ENCODE data around the gene RALGAPA1.
"Not testable (repeated sequence)": the region's sequence is repeated elsewhere in the genome, so short reads cannot be mapped to it uniquely, and the experiment has no call there.

Gene RALGAPA1

DNA sequence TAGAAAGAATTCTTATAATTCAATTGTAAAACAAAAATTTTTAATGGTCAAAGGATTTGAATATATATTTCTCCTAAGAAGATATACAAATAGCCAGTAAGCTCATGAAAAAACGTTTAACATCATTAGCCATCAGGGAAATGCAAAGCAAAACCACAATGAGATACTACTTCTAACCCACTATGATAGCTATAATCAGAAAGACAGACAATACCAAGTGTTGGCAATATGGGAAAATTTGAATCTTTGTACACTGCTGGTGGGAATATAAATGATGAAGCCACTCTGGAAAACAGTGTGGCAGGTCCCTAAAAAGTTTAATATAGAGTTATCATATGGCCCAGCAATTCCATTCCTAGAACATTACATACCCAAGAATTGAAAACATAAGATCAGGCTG, 25.4 kb downstream of the RALGAPA1 start:
- Histone ChIP-seq H3K27me3 (ENCODE audit: insufficient read depth, poor library complexity, severe bottlenecking) (no peaks in the 10 kb centered on the region), H3K4me3 (replicated peaks; ENCODE audit: insufficient read depth, low read length) (no peak overlapping the region), H3K27ac (replicated peaks) (no peak overlapping the region)
- no peak for TF ChIP-seq POLR2AphosphoS5 (IDR thresholded peaks at IDR 0.05; ENCODE audit: low read depth)
- TF ChIP-seq, protein P1, sequence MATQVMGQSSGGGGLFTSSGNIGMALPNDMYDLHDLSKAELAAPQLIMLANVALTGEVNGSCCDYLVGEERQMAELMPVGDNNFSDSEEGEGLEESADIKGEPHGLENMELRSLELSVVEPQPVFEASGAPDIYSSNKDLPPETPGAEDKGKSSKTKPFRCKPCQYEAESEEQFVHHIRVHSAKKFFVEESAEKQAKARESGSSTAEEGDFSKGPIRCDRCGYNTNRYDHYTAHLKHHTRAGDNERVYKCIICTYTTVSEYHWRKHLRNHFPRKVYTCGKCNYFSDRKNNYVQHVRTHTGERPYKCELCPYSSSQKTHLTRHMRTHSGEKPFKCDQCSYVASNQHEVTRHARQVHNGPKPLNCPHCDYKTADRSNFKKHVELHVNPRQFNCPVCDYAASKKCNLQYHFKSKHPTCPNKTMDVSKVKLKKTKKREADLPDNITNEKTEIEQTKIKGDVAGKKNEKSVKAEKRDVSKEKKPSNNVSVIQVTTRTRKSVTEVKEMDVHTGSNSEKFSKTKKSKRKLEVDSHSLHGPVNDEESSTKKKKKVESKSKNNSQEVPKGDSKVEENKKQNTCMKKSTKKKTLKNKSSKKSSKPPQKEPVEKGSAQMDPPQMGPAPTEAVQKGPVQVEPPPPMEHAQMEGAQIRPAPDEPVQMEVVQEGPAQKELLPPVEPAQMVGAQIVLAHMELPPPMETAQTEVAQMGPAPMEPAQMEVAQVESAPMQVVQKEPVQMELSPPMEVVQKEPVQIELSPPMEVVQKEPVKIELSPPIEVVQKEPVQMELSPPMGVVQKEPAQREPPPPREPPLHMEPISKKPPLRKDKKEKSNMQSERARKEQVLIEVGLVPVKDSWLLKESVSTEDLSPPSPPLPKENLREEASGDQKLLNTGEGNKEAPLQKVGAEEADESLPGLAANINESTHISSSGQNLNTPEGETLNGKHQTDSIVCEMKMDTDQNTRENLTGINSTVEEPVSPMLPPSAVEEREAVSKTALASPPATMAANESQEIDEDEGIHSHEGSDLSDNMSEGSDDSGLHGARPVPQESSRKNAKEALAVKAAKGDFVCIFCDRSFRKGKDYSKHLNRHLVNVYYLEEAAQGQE (IDR thresholded peaks at IDR 0.05; ENCODE audit: insufficient replicate concordance, low read depth) = no peak
- TF ChIP-seq, protein P2, sequence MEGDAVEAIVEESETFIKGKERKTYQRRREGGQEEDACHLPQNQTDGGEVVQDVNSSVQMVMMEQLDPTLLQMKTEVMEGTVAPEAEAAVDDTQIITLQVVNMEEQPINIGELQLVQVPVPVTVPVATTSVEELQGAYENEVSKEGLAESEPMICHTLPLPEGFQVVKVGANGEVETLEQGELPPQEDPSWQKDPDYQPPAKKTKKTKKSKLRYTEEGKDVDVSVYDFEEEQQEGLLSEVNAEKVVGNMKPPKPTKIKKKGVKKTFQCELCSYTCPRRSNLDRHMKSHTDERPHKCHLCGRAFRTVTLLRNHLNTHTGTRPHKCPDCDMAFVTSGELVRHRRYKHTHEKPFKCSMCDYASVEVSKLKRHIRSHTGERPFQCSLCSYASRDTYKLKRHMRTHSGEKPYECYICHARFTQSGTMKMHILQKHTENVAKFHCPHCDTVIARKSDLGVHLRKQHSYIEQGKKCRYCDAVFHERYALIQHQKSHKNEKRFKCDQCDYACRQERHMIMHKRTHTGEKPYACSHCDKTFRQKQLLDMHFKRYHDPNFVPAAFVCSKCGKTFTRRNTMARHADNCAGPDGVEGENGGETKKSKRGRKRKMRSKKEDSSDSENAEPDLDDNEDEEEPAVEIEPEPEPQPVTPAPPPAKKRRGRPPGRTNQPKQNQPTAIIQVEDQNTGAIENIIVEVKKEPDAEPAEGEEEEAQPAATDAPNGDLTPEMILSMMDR (IDR thresholded peaks at IDR 0.05; ENCODE audit: insufficient read depth, low read length) = no peak
- TF ChIP-seq GABPA (IDR thresholded peaks at IDR 0.05; ENCODE audit: low read depth) = no peak
- TF ChIP-seq SPI1 (IDR thresholded peaks at IDR 0.05; ENCODE audit: borderline replicate concordance, low read depth) = no peak
- no peak for DNase-seq (ENCODE audit: low read depth in 1 of 2, low spot score in 1 of 2)

DNA sequence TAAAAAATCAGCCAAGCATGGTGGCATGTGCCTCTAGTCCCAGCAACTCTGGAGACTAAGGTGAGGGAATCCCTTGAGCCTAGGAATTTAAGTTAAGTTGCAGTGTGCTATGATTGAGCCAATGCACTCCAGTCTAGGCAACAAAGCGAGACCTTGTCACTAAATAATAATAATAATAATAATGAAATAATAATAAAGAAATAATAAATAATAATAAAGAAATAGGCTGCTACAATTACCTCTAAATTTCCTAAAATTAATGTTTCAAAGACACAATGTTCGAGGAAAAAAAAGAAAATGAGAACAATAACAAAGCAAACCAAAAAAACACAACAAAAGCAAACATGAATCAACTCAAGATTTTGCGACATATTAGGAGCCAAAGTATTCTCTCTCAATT, 29.7 kb downstream of the RALGAPA1 start:
- Histone ChIP-seq H3K27ac (replicated peaks) (no peak overlapping the region), H3K27me3 (ENCODE audit: insufficient read depth, poor library complexity, severe bottlenecking) (no peaks in the 10 kb centered on the region), H3K4me3 (replicated peaks; ENCODE audit: insufficient read depth, low read length) (no peak overlapping the region)
- no peak for DNase-seq (ENCODE audit: low read depth in 1 of 2, low spot score in 1 of 2)
- TF ChIP-seq, protein P1 (IDR thresholded peaks at IDR 0.05; ENCODE audit: insufficient replicate concordance, low read depth) = no peak
- TF ChIP-seq POLR2AphosphoS5 (IDR thresholded peaks at IDR 0.05; ENCODE audit: low read depth) = no peak
- TF ChIP-seq SPI1 (IDR thresholded peaks at IDR 0.05; ENCODE audit: borderline replicate concordance, low read depth) = no peak
- TF ChIP-seq, protein P2 (IDR thresholded peaks at IDR 0.05; ENCODE audit: insufficient read depth, low read length) = no peak
- no peak for TF ChIP-seq GABPA (IDR thresholded peaks at IDR 0.05; ENCODE audit: low read depth)

DNA sequence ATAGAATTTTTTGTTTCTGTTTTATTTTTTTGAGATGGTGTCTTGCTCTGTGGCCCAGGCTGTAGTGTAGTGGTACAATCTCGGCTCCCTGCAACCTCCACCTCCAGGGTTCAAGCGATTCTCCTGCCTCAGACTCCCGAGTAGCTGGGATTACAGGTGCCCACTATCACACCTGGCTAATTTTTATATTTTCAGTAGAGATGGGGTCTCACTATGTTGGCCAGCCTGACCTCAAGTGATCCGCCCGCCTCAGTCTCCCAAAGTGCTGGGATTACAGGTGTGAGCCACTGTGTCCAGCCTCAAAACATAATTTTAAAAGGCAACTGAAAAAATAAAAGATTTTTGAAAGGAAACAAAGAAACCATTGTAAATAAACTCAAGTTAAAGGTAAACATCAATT, 31.5 kb downstream of the RALGAPA1 start:
- not testable (repeated sequence) for H3K4me3 ChIP-seq (replicated peaks; ENCODE audit: insufficient read depth, low read length); H3K27ac ChIP-seq (replicated peaks); DNase-seq (ENCODE audit: low read depth in 1 of 2, low spot score in 1 of 2); H3K27me3 ChIP-seq (ENCODE audit: insufficient read depth, poor library complexity, severe bottlenecking)

DNA sequence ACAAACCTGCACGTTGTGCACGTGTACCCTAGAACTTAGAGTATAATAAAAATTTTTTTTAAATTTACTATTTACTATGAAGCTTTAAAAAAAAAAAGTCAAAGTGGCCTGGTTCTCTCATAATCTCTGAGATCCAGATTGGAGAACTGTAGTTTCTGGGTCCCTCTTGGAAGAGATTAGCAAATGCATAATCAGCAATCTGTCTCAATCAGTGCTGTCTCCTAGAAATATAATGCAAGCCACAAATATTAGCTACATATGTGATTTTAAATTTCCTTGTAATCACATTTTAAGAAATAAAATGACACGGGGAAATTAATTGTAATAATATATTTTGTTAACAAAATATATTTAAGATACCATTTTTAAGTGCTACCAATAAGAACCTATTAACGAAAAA, 32.3 kb downstream of the RALGAPA1 start:
- Histone ChIP-seq H3K27ac (replicated peaks) (no peak overlapping the region), H3K27me3 (ENCODE audit: insufficient read depth, poor library complexity, severe bottlenecking) (no peaks in the 10 kb centered on the region), H3K4me3 (replicated peaks; ENCODE audit: insufficient read depth, low read length) (no peak overlapping the region)
- no peak for DNase-seq (ENCODE audit: low read depth in 1 of 2, low spot score in 1 of 2)
- no peak for TF ChIP-seq POLR2AphosphoS5 (IDR thresholded peaks at IDR 0.05; ENCODE audit: low read depth)
- TF ChIP-seq, protein P1 (IDR thresholded peaks at IDR 0.05; ENCODE audit: insufficient replicate concordance, low read depth) = no peak
- TF ChIP-seq SPI1 (IDR thresholded peaks at IDR 0.05; ENCODE audit: borderline replicate concordance, low read depth) = no peak
- TF ChIP-seq GABPA (IDR thresholded peaks at IDR 0.05; ENCODE audit: low read depth) = no peak
- TF ChIP-seq, protein P2 (IDR thresholded peaks at IDR 0.05; ENCODE audit: insufficient read depth, low read length) = no peak

DNA sequence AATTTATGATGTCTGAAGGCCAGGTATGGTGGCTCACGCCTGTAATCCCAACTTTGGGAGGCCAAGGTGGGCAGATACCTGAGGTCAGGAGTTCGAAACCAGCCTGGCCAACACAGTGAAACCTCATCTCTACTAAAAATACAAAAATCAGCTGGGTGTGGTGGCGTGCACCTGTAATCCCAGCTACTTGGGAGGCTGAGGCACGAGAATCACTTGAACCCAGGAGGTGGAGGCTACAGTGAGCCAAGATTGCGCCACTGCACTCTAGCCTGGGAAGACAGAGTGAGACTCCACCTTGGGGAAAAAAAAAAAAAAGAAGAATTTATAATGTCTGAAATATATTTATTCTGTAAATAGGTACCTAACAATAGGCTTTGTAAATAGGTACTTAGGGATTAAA, 33.0 kb downstream of the RALGAPA1 start:
- not testable (repeated sequence) for H3K4me3 ChIP-seq (replicated peaks; ENCODE audit: insufficient read depth, low read length); H3K27ac ChIP-seq (replicated peaks); DNase-seq (ENCODE audit: low read depth in 1 of 2, low spot score in 1 of 2); H3K27me3 ChIP-seq (ENCODE audit: insufficient read depth, poor library complexity, severe bottlenecking)
